ENCODE data around the gene SNRPA. TPM values are rescaled to one million over a fixed set of nuclear protein-coding genes. Genes with fewer than 3 reads are reported as not detected.
"Not testable (repeated sequence)": the region's sequence is repeated elsewhere in the genome, so short reads cannot be mapped to it uniquely, and the experiment has no call there.

Gene SNRPA
- total RNA-seq, 2 experiments from 2014 or later: 214 to 315 TPM

DNA sequence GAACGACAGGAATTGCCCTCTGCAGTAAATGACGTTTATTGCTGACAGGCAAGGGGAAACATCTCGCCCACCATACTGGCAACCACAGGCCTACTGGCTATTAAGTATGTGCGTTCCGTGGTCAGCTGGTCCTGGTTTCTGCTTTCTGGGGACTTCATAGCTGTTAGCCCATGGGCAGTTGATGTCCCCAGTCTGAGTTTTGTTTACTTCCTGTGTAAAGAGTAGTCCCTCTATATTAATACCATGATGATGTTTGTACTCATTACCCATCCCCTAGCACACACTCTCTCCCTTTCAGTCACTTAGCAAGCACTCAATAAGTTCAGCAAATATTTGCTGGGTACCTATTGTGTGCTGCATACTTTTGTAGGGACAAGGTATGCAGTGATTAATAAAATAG lies 17.9 kb downstream of the SNRPA start:
- no peak overlapping the region for H3K4me2 ChIP-seq (ENCODE audit: low read length)
- BruUV-seq (replicated peaks): no TSS peak
- no peak for TF ChIP-seq EZH2phosphoT487 (IDR thresholded peaks at IDR 0.05; ENCODE audit: borderline replicate concordance, low read depth, low read length)
- TF ChIP-seq, protein P1, sequence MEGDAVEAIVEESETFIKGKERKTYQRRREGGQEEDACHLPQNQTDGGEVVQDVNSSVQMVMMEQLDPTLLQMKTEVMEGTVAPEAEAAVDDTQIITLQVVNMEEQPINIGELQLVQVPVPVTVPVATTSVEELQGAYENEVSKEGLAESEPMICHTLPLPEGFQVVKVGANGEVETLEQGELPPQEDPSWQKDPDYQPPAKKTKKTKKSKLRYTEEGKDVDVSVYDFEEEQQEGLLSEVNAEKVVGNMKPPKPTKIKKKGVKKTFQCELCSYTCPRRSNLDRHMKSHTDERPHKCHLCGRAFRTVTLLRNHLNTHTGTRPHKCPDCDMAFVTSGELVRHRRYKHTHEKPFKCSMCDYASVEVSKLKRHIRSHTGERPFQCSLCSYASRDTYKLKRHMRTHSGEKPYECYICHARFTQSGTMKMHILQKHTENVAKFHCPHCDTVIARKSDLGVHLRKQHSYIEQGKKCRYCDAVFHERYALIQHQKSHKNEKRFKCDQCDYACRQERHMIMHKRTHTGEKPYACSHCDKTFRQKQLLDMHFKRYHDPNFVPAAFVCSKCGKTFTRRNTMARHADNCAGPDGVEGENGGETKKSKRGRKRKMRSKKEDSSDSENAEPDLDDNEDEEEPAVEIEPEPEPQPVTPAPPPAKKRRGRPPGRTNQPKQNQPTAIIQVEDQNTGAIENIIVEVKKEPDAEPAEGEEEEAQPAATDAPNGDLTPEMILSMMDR (conservative IDR thresholded peaks at IDR 0.05; ENCODE audit: low read length): no peak
- H3K36me3 ChIP-seq (ENCODE audit: insufficient read depth, low read length): peaks cover 69% of the 10 kb centered on the region
- intact Hi-C loops (cut with micrococcal nuclease; ENCODE audit: unreplicated experiment): no loop called here
- 0 out of 2 replicates have a peak, but pooled peaks cover 8% of the 10 kb centered on the region for H3K9me3 ChIP-seq (ENCODE audit: low read length)
- no peak overlapping the region for H2AFZ ChIP-seq (ENCODE audit: low read length)
- DNase-seq (ENCODE audit: low spot score): no peak
- peaks cover 3% of the 10 kb centered on the region for H3K4me1 ChIP-seq (ENCODE audit: insufficient read depth, low read length, poor library complexity, severe bottlenecking)
- POLR2A ChIA-PET: no interaction called here
- H3K79me2 ChIP-seq (ENCODE audit: insufficient read depth, low read depth, low read length): no peaks in the 10 kb centered on the region
- no peaks in the 10 kb centered on the region for H3K9me2 ChIP-seq (ENCODE audit: insufficient read depth, low read length)
- no peaks in the 10 kb centered on the region for H4K20me1 ChIP-seq (ENCODE audit: insufficient read depth, low read length)
- no peak overlapping the region for H3K27ac ChIP-seq (ENCODE audit: low read depth, low read length, poor library complexity, severe bottlenecking)
- CTCF ChIA-PET (ENCODE audit: unreplicated experiment): no interaction called here
- no peak overlapping the region for H3K4me3 ChIP-seq (ENCODE audit: low read depth, low read length, poor library complexity, severe bottlenecking)

DNA sequence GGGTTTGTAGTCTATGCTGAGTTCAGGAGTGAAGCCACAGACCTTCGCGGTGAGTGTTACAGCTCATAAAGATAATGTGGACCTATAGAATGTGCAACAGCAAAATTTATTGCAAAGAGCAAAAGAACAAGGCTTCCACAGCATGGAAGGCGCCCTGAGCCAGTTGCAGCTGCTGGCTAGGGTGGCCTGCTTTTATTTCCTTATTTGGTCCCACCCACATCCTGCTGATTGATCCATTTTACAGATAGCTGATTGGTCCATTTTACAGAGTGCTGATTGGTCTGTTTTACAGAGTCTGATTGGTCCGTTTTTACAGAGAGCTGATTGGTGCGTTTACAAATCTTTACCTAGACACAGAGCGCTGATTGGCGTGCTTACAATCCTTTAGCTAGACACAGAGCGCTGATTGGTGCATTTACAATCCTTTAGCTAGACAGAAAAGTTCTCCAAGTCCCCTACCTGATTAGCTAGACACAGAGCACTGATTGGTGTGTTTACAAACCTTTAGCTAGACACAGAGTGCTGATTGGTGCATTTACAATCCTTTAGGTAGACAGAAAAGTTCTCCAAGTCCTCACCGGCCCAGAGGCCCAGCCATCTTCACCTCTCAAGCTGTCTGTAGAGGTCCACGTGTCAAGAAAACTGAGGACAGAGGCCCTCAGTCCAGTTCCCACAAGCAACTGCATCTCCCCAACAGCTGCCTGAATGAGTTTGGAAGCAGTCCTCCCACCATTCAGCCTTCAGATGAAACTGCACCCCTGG lies 20.3 kb downstream of the SNRPA start:
- BruUV-seq (replicated peaks); H3K4me2 ChIP-seq (ENCODE audit: low read length); H2AFZ ChIP-seq (ENCODE audit: low read length); H3K4me3 ChIP-seq (ENCODE audit: low read depth, low read length, poor library complexity, severe bottlenecking); POLR2A ChIA-PET; H4K20me1 ChIP-seq (ENCODE audit: insufficient read depth, low read length); H3K9me3 ChIP-seq (ENCODE audit: low read length); CTCF ChIA-PET (ENCODE audit: unreplicated experiment); H3K9me2 ChIP-seq (ENCODE audit: insufficient read depth, low read length); H3K79me2 ChIP-seq (ENCODE audit: insufficient read depth, low read depth, low read length): not testable (repeated sequence)
- Histone ChIP-seq H3K36me3 (ENCODE audit: insufficient read depth, low read length) (peaks cover 44% of the 10 kb centered on the region), H3K4me1 (ENCODE audit: insufficient read depth, low read length, poor library complexity, severe bottlenecking) (peaks cover 21% of the 10 kb centered on the region), H3K27ac (ENCODE audit: low read depth, low read length, poor library complexity, severe bottlenecking) (peak overlapping the region; percentile 24)
- peak; percentile 48 for DNase-seq (ENCODE audit: low spot score)
- intact Hi-C loops (cut with micrococcal nuclease; ENCODE audit: unreplicated experiment): loop anchor here (10.0 kb wide), 1 partner anchor 166 kb away; the partner anchor contains the start of gene LTBP4

- H3K27ac ChIP-seq (ENCODE audit: low read depth, low read length, poor library complexity, severe bottlenecking): peak within 1 kb of the TSS; percentile 95
- H3K4me2 ChIP-seq (ENCODE audit: low read length): peak within 1 kb of the TSS; percentile 86
- DNase-seq (ENCODE audit: low spot score): no peak
- no peaks in the 10 kb centered on the region for H4K20me1 ChIP-seq (ENCODE audit: insufficient read depth, low read length)
- no peaks in the 10 kb centered on the region for H3K9me2 ChIP-seq (ENCODE audit: insufficient read depth, low read length)
- peaks cover 12% of the 10 kb centered on the region; the same call in 1 of the 2 replicates for H3K36me3 ChIP-seq (ENCODE audit: insufficient read depth, low read length)
- H3K9me3 ChIP-seq (ENCODE audit: low read length): 0 out of 2 replicates have a peak, but pooled peaks cover 8% of the 10 kb centered on the region
- H3K4me3 ChIP-seq (ENCODE audit: low read depth, low read length, poor library complexity, severe bottlenecking): no peak within 1 kb of the TSS
- H3K79me2 ChIP-seq (ENCODE audit: insufficient read depth, low read depth, low read length): peaks cover 6% of the 10 kb centered on the region; the same call in 1 of the 2 replicates
- peak within 1 kb of the TSS; percentile 0; the same call in 1 of the 2 replicates for H2AFZ ChIP-seq (ENCODE audit: low read length)
- peaks cover 37% of the 10 kb centered on the region for H3K4me1 ChIP-seq (ENCODE audit: insufficient read depth, low read length, poor library complexity, severe bottlenecking)
- no TSS peak for BruUV-seq (replicated peaks)
- ChIA-PET POLR2A (no interaction called here), CTCF (ENCODE audit: unreplicated experiment) (no interaction called here)
- TF ChIP-seq, protein P1 (conservative IDR thresholded peaks at IDR 0.05; ENCODE audit: low read length): no peak
- no peak for TF ChIP-seq EZH2phosphoT487 (IDR thresholded peaks at IDR 0.05; ENCODE audit: borderline replicate concordance, low read depth, low read length)
- intact Hi-C loops (cut with micrococcal nuclease; ENCODE audit: unreplicated experiment): loop anchor here (10.0 kb wide), 1 partner anchor 170 kb away; the partner anchor contains the start of gene LTBP4
These were observed 24.1 kb downstream of the SNRPA start, which contains the start of gene MIA for GRCh38 chr19:40774916-40775631. Gene MIA, plus strand, starts transcription at chr19:40775521. Its CDS starts 22 bp downstream, at chr19:40775543.

Data from OCI-LY7 (cell line).